ACC112 (cell line): ENCODE measurements around the gene KSR2.
"Not testable (repeated sequence)": the region's sequence is repeated elsewhere in the genome, so short reads cannot be mapped to it uniquely, and the experiment has no call there.

ENCODE experiments used
- H2AFZ ChIP-seq: fragments of 200-600 bp; sonication (generic); one replicate; pipeline ENCODE4 v1.6.0; 2017; ENCODE audit warnings: antibody characterized with exemption, low read length; ENCODE audit not compliant: unreplicated experiment
- H3K27ac ChIP-seq: fragments of 200-600 bp; sonication (generic); 2 replicates; pipeline ENCODE4 v1.5.1; 2014; ENCODE audit warnings: low read depth, mild to moderate bottlenecking, antibody characterized with exemption, low read length, moderate library complexity
- H3K27me3 ChIP-seq: fragments of 200-600 bp; sonication (generic); 2 replicates; pipeline ENCODE4 v1.6.1; 2014; ENCODE audit warnings: mild to moderate bottlenecking, antibody characterized with exemption, low read length, moderate library complexity, mixed read lengths; ENCODE audit not compliant: insufficient read depth
- H3K36me3 ChIP-seq: fragments of 200-600 bp; sonication (generic); 2 replicates; pipeline ENCODE4 v1.6.1; 2016; ENCODE audit warnings: mild to moderate bottlenecking, antibody characterized with exemption, low read length, moderate library complexity, mixed read lengths; ENCODE audit not compliant: insufficient read depth
- H3K4me1 ChIP-seq: fragments of 200-600 bp; sonication (generic); one replicate; pipeline ENCODE4 v1.6.1; 2016; ENCODE audit warnings: low read length, mixed read lengths; ENCODE audit not compliant: insufficient read depth, unreplicated experiment, control insufficient read depth
- H3K4me3 ChIP-seq: fragments of 200-600 bp; sonication (generic); 2 replicates; pipeline ENCODE4 v1.5.1; 2014; ENCODE audit warnings: mild to moderate bottlenecking, low read depth, low read length
- H3K79me2 ChIP-seq: fragments of 200-600 bp; sonication (generic); one replicate; pipeline ENCODE4 v1.6.0; 2016; ENCODE audit warnings: low read length; ENCODE audit not compliant: control insufficient read depth, unreplicated experiment, insufficient read depth

KSR2 gene

GRCh38 chr12:117860787-117861290, 108.0 kb downstream of the KSR2 start:
- H3K4me3 ChIP-seq, H3K36me3 ChIP-seq, H3K79me2 ChIP-seq, H3K4me1 ChIP-seq, H3K27ac ChIP-seq, H2AFZ ChIP-seq: not testable (repeated sequence)
- peaks cover 11% of the 10 kb centered on the region; the same call in 1 of the 2 replicates for H3K27me3 ChIP-seq

- H3K27me3 ChIP-seq, result peaks cover 5% of the 10 kb centered on the region; the same call in 1 of the 2 replicates
- no peak overlapping the region for H3K27ac ChIP-seq
- no peaks in the 10 kb centered on the region for H3K36me3 ChIP-seq
- no peaks in the 10 kb centered on the region for H3K4me1 ChIP-seq
- no peak overlapping the region for H3K4me3 ChIP-seq
- H3K79me2 ChIP-seq, result no peaks in the 10 kb centered on the region
- H2AFZ ChIP-seq, result no peak overlapping the region
These were observed 108.7 kb downstream of the KSR2 start for GRCh38 chr12:117860111-117860510.

- H3K27me3 ChIP-seq, result peaks cover 5% of the 10 kb centered on the region; the same call in 1 of the 2 replicates
- no peak overlapping the region for H3K27ac ChIP-seq
- no peaks in the 10 kb centered on the region for H3K36me3 ChIP-seq
- H3K4me3 ChIP-seq, result no peak overlapping the region
- H2AFZ ChIP-seq, result no peak overlapping the region
- no peaks in the 10 kb centered on the region for H3K4me1 ChIP-seq
- no peaks in the 10 kb centered on the region for H3K79me2 ChIP-seq
These were observed 110.9 kb downstream of the KSR2 start for GRCh38 chr12:117857632-117858612.

GRCh38 chr12:117857139-117857538, 111.7 kb downstream of the KSR2 start:
- not testable (repeated sequence) for H3K4me3 ChIP-seq, H3K36me3 ChIP-seq, H3K27me3 ChIP-seq, H3K4me1 ChIP-seq, H3K27ac ChIP-seq, H3K79me2 ChIP-seq, H2AFZ ChIP-seq

- H3K27me3 ChIP-seq, result peaks cover 13% of the 10 kb centered on the region
- H3K79me2 ChIP-seq, result no peaks in the 10 kb centered on the region
- H3K4me1 ChIP-seq, result no peaks in the 10 kb centered on the region
- H3K4me3 ChIP-seq, result no peak overlapping the region
- H2AFZ ChIP-seq, result no peak overlapping the region
- H3K27ac ChIP-seq, result no peak overlapping the region
- no peaks in the 10 kb centered on the region for H3K36me3 ChIP-seq
These were observed 113.6 kb downstream of the KSR2 start for GRCh38 chr12:117855165-117855564.

- Histone ChIP-seq H3K79me2 (no peaks in the 10 kb centered on the region), H3K4me3 (no peak overlapping the region), H2AFZ (no peak overlapping the region), H3K36me3 (no peaks in the 10 kb centered on the region), H3K27me3 (peaks cover 14% of the 10 kb centered on the region), H3K27ac (no peak overlapping the region), H3K4me1 (no peaks in the 10 kb centered on the region)
These were observed 114.3 kb downstream of the KSR2 start for GRCh38 chr12:117854339-117855012.

- no peaks in the 10 kb centered on the region for H3K36me3 ChIP-seq
- peaks cover 20% of the 10 kb centered on the region for H3K27me3 ChIP-seq
- no peak overlapping the region for H3K4me3 ChIP-seq
- no peaks in the 10 kb centered on the region for H3K4me1 ChIP-seq
- H2AFZ ChIP-seq, result no peak overlapping the region
- H3K79me2 ChIP-seq, result no peaks in the 10 kb centered on the region
- H3K27ac ChIP-seq, result no peak overlapping the region
These were observed 115.2 kb downstream of the KSR2 start for GRCh38 chr12:117853600-117853999.

GRCh38 chr12:117850048-117850447, 118.7 kb downstream of the KSR2 start:
- no peak overlapping the region for H3K4me3 ChIP-seq
- H2AFZ ChIP-seq, result no peak overlapping the region
- no peaks in the 10 kb centered on the region for H3K36me3 ChIP-seq
- H3K4me1 ChIP-seq, result no peaks in the 10 kb centered on the region
- H3K27me3 ChIP-seq, result peaks cover 45% of the 10 kb centered on the region
- no peak overlapping the region for H3K27ac ChIP-seq
- H3K79me2 ChIP-seq, result no peaks in the 10 kb centered on the region

- H3K36me3 ChIP-seq, result no peaks in the 10 kb centered on the region
- no peak overlapping the region for H2AFZ ChIP-seq
- no peak overlapping the region for H3K27ac ChIP-seq
- no peaks in the 10 kb centered on the region for H3K79me2 ChIP-seq
- peaks cover 68% of the 10 kb centered on the region for H3K27me3 ChIP-seq
- H3K4me3 ChIP-seq, result no peak overlapping the region
- H3K4me1 ChIP-seq, result no peaks in the 10 kb centered on the region
These were observed 121.4 kb downstream of the KSR2 start for GRCh38 chr12:117847371-117847770.

GRCh38 chr12:117845271-117845904, 123.4 kb downstream of the KSR2 start:
- Histone ChIP-seq H3K27me3 (peaks cover 74% of the 10 kb centered on the region), H3K79me2 (no peaks in the 10 kb centered on the region), H3K36me3 (no peaks in the 10 kb centered on the region), H3K4me3 (no peak overlapping the region), H2AFZ (no peak overlapping the region), H3K4me1 (no peaks in the 10 kb centered on the region), H3K27ac (no peak overlapping the region)
